ENCODE data around the gene C1QC. TPM values are rescaled to one million over a fixed set of nuclear protein-coding genes. Genes with fewer than 3 reads are reported as not detected.

C1QC gene
- total RNA-seq, 4 donors from 2014 or later = 9.7 to 153 (median 74.8) TPM

- 70% methylated on average over 3 of the region's 8 CpGs; no CpG with 5 or more reads in 1 of the 2 donors for WGBS, 2 donors
Observed at GRCh38 chr1:22597996-22598395, 45.4 kb upstream of the C1QC start.

GRCh38 chr1:22598736-22599135, 44.7 kb upstream of the C1QC start:
- H3K36me3 ChIP-seq = no peaks in the 10 kb centered on the region
- no peaks in the 10 kb centered on the region for H3K9me3 ChIP-seq
- H3K27me3 ChIP-seq = peaks cover 0 to 92% (median 0%) of the 10 kb centered on the region in 4 donors
- TF ChIP-seq POLR2A (IDR thresholded peaks at IDR 0.05) (no peak), CTCF (IDR thresholded peaks at IDR 0.05) (no peak)
- intact Hi-C loops (cut with DNase I) = no loop called here
- DNase-seq = no peak
- WGBS, 2 donors = 70% methylated on average over 20 of the region's 24 CpGs; no CpG with 5 or more reads in 1 of the 2 donors
- no peaks in the 10 kb centered on the region for H3K4me1 ChIP-seq
- H3K27ac ChIP-seq = no peak overlapping the region
- no peak overlapping the region for H3K4me3 ChIP-seq

More at GRCh38 chr1:22597996-22598395, 45.4 kb upstream of the C1QC start:
- intact Hi-C loops (cut with DNase I) = no loop called here
- H3K27me3 ChIP-seq = peaks cover 0 to 92% (median 0%) of the 10 kb centered on the region in 4 donors
- H3K4me3 ChIP-seq = no peak overlapping the region
- no peaks in the 10 kb centered on the region for H3K9me3 ChIP-seq
- H3K4me1 ChIP-seq = no peaks in the 10 kb centered on the region
- TF ChIP-seq POLR2A (IDR thresholded peaks at IDR 0.05) = no peak
- no peak for TF ChIP-seq CTCF (IDR thresholded peaks at IDR 0.05)
- H3K27ac ChIP-seq = no peak overlapping the region
- DNase-seq = no peak
- no peaks in the 10 kb centered on the region for H3K36me3 ChIP-seq

- Histone ChIP-seq H3K9me3 (no peaks in the 10 kb centered on the region), H3K36me3 (no peaks in the 10 kb centered on the region), H3K4me1 (no peaks in the 10 kb centered on the region), H3K27me3 (peaks cover 0 to 92% (median 0%) of the 10 kb centered on the region in 4 donors), H3K27ac (no peak overlapping the region), H3K4me3 (no peak overlapping the region)
- DNase-seq = no peak
- intact Hi-C loops (cut with DNase I) = no loop called here
- WGBS, 2 donors = 44 to 49% methylated on average over 6 to 11 of the region's 22 CpGs
- no peak for TF ChIP-seq CTCF (IDR thresholded peaks at IDR 0.05)
- no peak for TF ChIP-seq POLR2A (IDR thresholded peaks at IDR 0.05)
Observed at GRCh38 chr1:22600071-22600816, 43.2 kb upstream of the C1QC start.

GRCh38 chr1:22600817-22601605, 42.4 kb upstream of the C1QC start:
- H3K27ac ChIP-seq = no peak overlapping the region
- no peaks in the 10 kb centered on the region for H3K9me3 ChIP-seq
- no peaks in the 10 kb centered on the region for H3K4me1 ChIP-seq
- TF ChIP-seq CTCF (IDR thresholded peaks at IDR 0.05) (no peak), POLR2A (IDR thresholded peaks at IDR 0.05) (no peak)
- H3K27me3 ChIP-seq = peaks cover 0 to 92% (median 0%) of the 10 kb centered on the region in 4 donors
- H3K4me3 ChIP-seq = no peak overlapping the region
- intact Hi-C loops (cut with DNase I) = no loop called here
- 90 to 96% methylated on average over 4 to 12 of the region's 39 CpGs for WGBS, 2 donors
- no peaks in the 10 kb centered on the region for H3K36me3 ChIP-seq
- DNase-seq = no peak

GRCh38 chr1:22601610-22602009, 41.8 kb upstream of the C1QC start:
- DNase-seq = no peak
- H3K27ac ChIP-seq = no peak overlapping the region
- no CpG with 5 or more reads among the region's 12 CpGs for WGBS, 2 donors

More at GRCh38 chr1:22601610-22602009, 41.8 kb upstream of the C1QC start:
- H3K9me3 ChIP-seq = no peaks in the 10 kb centered on the region
- TF ChIP-seq POLR2A (IDR thresholded peaks at IDR 0.05) = no peak
- no peak for TF ChIP-seq CTCF (IDR thresholded peaks at IDR 0.05)
- intact Hi-C loops (cut with DNase I) = no loop called here
- H3K4me3 ChIP-seq = no peak overlapping the region
- H3K4me1 ChIP-seq = no peaks in the 10 kb centered on the region
- H3K27me3 ChIP-seq = peaks cover 0 to 95% (median 0%) of the 10 kb centered on the region in 4 donors
- no peaks in the 10 kb centered on the region for H3K36me3 ChIP-seq

Measured in esophagus squamous epithelium (tissue), 5 donors.